Peyer's patch (tissue), 4 donors: ENCODE results near the gene MEX3A. TPM values are rescaled to one million over a fixed set of nuclear protein-coding genes. Genes with fewer than 3 reads are reported as not detected.

Experiments
- DNase-seq, 3 donors: peaks; one replicate each; pipeline ENCODE4 v3.0.0-alpha.2; 2017 to 2019
- H3K27ac ChIP-seq, 4 donors: fragments of 200-600 bp; sonication (generic); one replicate each; pipeline ENCODE4 v1.5.1; 2016 to 2019
- H3K27me3 ChIP-seq, 2 donors: fragments of 200-600 bp; sonication (generic); one replicate each; pipeline ENCODE4 v1.5.1; 2019
- H3K36me3 ChIP-seq, 3 donors: fragments of 200-600 bp; sonication (generic); one replicate each; pipeline ENCODE4 v1.5.1; 2016 to 2019
- H3K4me1 ChIP-seq, 4 donors: fragments of 200-600 bp; sonication (generic); one replicate each; pipeline ENCODE4 v1.5.1; 2016 to 2019
- H3K4me3 ChIP-seq, 4 donors: fragments of 200-600 bp; sonication (generic); 1 replicate in 3 of 4; 2 replicates in 1 of 4; pipeline ENCODE4 v1.5.1; 2016 to 2019; ENCODE audit warnings: mild to moderate bottlenecking in 1 of 4
- H3K9me3 ChIP-seq, 4 donors: fragments of 200-600 bp; sonication (generic); one replicate each; pipeline ENCODE4 v1.5.1; 2016 to 2019; ENCODE audit warnings: mild to moderate bottlenecking in 1 of 4
- POLR2A ChIP-seq, 2 donors: fragments of 450-650 bp; IDR thresholded peaks; one replicate each; pipeline ENCODE4 v1.5.1; 2017; ENCODE audit warnings: antibody characterized with exemption in 2 of 2, mild to moderate bottlenecking in 2 of 2, moderate library complexity in 2 of 2
- total RNA-seq, 4 donors: library from RNA; depleted of rRNA; stranded (reverse); fragments of >200 nt; gene quantifications; one replicate each; pipeline ENCODE4 v1.1.0, GENCODE V29; 2016
- TF ChIP-seq, protein P1 (sequence below), 6 experiments: fragments of 450-650 bp in 4 of 6; fragments of 200-600 bp in 2 of 6; sonication (generic) in 1 of 6; IDR thresholded peaks; one replicate each; pipeline ENCODE4 v1.5.1; 2017 to 2019; ENCODE audit warnings: antibody characterized with exemption in 6 of 6, mild to moderate bottlenecking in 3 of 6, moderate library complexity in 1 of 6

Gene MEX3A
- total RNA-seq, 4 donors from 2014 or later = 0.80 to 2.1 TPM; not detected in 2

DNA sequence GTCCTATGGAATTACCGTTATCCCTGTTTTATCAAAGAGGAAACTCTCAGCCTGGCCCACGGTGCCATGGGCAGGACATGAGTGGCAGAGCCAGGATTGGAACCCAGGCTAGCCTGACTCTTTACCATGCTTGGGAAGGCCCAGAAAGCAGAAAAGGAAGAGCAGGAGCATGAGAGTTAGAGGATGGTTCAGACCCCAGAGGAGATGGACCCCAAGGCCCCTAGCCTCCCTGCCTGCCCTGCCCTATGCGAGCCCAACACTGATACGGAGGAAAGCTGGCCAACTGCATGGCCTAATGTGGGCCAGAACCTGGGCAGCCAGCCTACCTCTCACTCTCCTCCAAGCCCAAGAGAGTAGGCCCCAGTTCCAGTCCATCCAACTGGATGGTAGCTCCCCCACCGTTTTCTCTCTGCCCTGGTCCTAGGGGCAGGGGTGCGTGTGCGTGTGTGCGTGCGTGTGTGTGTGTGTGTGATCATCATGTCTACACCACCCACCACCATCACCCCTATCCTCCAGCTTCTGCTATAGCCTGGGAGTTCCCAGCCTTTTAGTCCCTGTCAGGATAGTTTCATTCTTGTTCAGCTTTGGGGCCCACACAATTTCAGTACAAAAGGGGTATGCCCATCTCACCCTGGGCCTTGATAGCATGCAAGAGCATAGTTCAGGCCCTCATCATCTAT, 15.4 kb upstream of the MEX3A start:
- H3K27ac ChIP-seq = peak overlapping the region in 3 of 4 donors; percentile 66 to 75 (median 68)
- no peaks in the 10 kb centered on the region for H3K9me3 ChIP-seq
- no peak overlapping the region for H3K4me3 ChIP-seq
- peaks cover 0 to 42% (median 16%) of the 10 kb centered on the region in 4 donors for H3K4me1 ChIP-seq
- no peaks in the 10 kb centered on the region for H3K36me3 ChIP-seq
- H3K27me3 ChIP-seq = no peaks in the 10 kb centered on the region
- no peak for TF ChIP-seq POLR2A (IDR thresholded peaks at IDR 0.05)
- no peak for DNase-seq

DNA sequence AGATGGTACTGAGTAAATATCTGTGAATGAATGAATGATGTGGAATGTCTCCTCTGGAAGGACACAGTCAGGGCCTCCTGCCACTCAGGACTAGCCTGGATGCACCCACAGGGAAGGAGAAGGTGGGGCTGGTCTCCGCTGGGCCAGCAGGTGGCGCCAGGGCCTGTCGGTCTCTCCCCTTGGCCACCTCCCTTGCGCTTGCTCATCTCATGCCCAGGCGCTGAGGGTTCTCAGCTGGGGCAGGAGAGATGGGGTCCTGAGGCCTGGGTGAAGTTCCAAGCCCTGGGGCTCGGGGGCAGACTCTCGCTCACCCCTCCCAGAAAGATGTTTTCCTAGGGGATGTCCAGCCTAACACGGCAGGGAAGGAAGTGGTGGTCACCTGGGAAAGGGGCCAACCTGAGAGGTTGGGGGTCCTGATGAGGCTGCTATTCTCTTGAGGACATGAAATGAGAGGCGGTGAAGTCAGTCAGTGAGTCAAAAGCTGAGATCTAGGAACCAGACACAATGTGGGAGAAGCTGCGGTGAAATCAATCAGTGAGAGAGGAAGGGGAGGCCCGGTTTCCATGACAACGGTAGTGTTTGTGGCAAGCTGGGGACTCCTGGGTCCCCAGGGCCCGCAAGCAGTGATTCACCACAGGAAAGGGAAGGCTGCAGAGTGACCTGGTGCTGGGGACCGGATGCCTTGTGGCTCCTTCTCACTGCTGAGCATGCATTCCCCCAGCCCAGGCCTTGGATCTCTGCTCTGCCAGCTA, 14.6 kb upstream of the MEX3A start:
- Histone ChIP-seq H3K27ac (peak overlapping the region; percentile 47 to 75 (median 67)), H3K4me1 (peaks cover 0 to 34% (median 16%) of the 10 kb centered on the region in 4 donors), H3K4me3 (peak overlapping the region in 1 of 4 donors; percentile 22), H3K9me3 (no peaks in the 10 kb centered on the region), H3K27me3 (no peaks in the 10 kb centered on the region), H3K36me3 (no peaks in the 10 kb centered on the region)
- no peak for TF ChIP-seq POLR2A (IDR thresholded peaks at IDR 0.05)
- TF ChIP-seq, protein P1, sequence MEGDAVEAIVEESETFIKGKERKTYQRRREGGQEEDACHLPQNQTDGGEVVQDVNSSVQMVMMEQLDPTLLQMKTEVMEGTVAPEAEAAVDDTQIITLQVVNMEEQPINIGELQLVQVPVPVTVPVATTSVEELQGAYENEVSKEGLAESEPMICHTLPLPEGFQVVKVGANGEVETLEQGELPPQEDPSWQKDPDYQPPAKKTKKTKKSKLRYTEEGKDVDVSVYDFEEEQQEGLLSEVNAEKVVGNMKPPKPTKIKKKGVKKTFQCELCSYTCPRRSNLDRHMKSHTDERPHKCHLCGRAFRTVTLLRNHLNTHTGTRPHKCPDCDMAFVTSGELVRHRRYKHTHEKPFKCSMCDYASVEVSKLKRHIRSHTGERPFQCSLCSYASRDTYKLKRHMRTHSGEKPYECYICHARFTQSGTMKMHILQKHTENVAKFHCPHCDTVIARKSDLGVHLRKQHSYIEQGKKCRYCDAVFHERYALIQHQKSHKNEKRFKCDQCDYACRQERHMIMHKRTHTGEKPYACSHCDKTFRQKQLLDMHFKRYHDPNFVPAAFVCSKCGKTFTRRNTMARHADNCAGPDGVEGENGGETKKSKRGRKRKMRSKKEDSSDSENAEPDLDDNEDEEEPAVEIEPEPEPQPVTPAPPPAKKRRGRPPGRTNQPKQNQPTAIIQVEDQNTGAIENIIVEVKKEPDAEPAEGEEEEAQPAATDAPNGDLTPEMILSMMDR (IDR thresholded peaks at IDR 0.05) = peak; percentile 75 to 99 (median 94)
- peak; percentile 84 to 95 (median 92) for DNase-seq

DNA sequence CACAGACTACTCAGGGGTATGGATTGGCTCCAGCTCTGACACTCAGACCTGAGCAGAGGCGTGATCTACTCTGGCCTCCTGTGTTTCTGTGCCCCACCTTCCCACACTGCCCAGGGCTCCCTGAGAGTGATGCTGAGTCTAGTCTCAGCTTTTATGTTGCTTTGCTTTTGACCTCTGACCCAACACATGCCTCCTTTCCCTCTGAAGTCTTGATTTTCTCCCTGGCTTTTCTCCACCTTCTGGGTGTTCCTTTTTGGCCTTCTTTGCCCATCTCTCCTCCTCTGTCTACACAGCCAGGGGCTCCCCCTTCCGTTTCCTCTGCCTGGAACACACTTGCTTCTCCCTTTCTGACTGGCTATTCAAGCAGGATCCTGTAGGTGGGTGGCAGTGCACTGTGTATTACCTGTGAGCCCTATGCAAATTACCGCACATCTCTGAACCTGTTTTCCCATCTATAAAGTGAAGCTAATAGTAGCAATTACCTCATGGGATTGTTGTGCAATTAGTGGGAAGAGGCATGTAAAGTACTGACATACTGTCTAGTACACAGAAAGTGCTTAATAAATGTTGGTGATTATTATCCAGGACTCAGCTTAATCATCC, 13.7 kb upstream of the MEX3A start:
- Histone ChIP-seq H3K36me3 (no peaks in the 10 kb centered on the region), H3K27ac (peak overlapping the region in 3 of 4 donors; percentile 66 to 75 (median 68)), H3K9me3 (no peaks in the 10 kb centered on the region), H3K4me3 (no peak overlapping the region), H3K4me1 (peaks cover 0 to 27% (median 16%) of the 10 kb centered on the region in 4 donors), H3K27me3 (no peaks in the 10 kb centered on the region)
- no peak for DNase-seq
- TF ChIP-seq, protein P1 (IDR thresholded peaks at IDR 0.05) = no peak
- no peak for TF ChIP-seq POLR2A (IDR thresholded peaks at IDR 0.05)

DNA sequence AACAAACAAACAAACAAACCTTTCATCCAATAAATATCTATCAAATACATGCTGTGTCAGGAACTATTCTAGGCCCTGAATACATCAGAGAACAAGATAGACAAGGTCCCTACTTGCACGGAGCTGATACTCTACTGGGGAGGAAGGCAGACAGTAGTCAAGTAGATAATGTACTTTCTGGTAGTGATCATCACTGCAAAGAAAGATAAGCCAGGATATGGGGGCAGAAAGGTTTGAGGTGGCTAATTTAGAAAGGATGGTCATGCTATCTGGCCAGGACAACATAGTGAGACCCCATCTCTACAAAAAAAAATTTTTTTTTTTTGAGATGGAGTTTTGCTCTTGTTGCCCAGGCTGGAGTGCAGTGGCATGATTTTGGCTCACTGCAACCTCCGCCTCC, 9.3 kb upstream of the MEX3A start:
- no peak for DNase-seq
- H3K9me3 ChIP-seq = no peaks in the 10 kb centered on the region
- H3K36me3 ChIP-seq = no peaks in the 10 kb centered on the region
- H3K4me1 ChIP-seq = peaks cover 0 to 12% (median 9%) of the 10 kb centered on the region in 4 donors
- no peaks in the 10 kb centered on the region for H3K27me3 ChIP-seq
- TF ChIP-seq POLR2A (IDR thresholded peaks at IDR 0.05) = no peak
- TF ChIP-seq, protein P1 (IDR thresholded peaks at IDR 0.05) = no peak
- H3K27ac ChIP-seq = no peak overlapping the region
- H3K4me3 ChIP-seq = no peak overlapping the region

DNA sequence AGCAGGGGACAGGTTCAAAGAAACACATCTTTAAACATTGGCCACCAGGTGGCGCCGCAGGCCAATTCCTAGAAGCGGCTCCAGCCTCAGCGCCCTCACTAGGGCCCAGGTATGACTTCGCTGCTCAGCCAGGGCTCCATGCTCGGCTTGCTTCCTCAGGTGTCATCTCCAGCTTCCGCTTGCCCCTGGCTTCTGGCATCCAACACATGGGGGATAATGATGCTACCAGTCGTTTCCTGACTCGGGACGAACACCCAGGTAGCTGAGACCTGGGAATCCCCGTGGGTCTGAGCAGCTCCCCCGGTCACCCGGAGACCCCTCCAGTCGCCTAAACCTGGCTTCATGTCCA, 8.5 kb upstream of the MEX3A start:
- DNase-seq = peak; percentile 86 to 95 (median 92)
- H3K9me3 ChIP-seq = no peaks in the 10 kb centered on the region
- TF ChIP-seq, protein P1 (IDR thresholded peaks at IDR 0.05) = peak; percentile 70 to 92 (median 88)
- TF ChIP-seq POLR2A (IDR thresholded peaks at IDR 0.05) = no peak
- H3K27me3 ChIP-seq = no peaks in the 10 kb centered on the region
- no peak overlapping the region for H3K4me3 ChIP-seq
- H3K4me1 ChIP-seq = peaks cover 0 to 6% (median 3%) of the 10 kb centered on the region in 4 donors
- no peak overlapping the region for H3K27ac ChIP-seq
- no peaks in the 10 kb centered on the region for H3K36me3 ChIP-seq
